Amniotic stem cell (primary cell): ENCODE measurements around the gene SLC2A11.

ENCODE experiments used
- DNase-seq: peaks from one replicate; lab custom pipeline; 2025; lab: John Stamatoyannopoulos, UW

The SLC2A11 gene, protein sequence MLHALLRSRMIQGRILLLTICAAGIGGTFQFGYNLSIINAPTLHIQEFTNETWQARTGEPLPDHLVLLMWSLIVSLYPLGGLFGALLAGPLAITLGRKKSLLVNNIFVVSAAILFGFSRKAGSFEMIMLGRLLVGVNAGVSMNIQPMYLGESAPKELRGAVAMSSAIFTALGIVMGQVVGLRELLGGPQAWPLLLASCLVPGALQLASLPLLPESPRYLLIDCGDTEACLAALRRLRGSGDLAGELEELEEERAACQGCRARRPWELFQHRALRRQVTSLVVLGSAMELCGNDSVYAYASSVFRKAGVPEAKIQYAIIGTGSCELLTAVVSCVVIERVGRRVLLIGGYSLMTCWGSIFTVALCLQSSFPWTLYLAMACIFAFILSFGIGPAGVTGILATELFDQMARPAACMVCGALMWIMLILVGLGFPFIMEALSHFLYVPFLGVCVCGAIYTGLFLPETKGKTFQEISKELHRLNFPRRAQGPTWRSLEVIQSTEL

DNA sequence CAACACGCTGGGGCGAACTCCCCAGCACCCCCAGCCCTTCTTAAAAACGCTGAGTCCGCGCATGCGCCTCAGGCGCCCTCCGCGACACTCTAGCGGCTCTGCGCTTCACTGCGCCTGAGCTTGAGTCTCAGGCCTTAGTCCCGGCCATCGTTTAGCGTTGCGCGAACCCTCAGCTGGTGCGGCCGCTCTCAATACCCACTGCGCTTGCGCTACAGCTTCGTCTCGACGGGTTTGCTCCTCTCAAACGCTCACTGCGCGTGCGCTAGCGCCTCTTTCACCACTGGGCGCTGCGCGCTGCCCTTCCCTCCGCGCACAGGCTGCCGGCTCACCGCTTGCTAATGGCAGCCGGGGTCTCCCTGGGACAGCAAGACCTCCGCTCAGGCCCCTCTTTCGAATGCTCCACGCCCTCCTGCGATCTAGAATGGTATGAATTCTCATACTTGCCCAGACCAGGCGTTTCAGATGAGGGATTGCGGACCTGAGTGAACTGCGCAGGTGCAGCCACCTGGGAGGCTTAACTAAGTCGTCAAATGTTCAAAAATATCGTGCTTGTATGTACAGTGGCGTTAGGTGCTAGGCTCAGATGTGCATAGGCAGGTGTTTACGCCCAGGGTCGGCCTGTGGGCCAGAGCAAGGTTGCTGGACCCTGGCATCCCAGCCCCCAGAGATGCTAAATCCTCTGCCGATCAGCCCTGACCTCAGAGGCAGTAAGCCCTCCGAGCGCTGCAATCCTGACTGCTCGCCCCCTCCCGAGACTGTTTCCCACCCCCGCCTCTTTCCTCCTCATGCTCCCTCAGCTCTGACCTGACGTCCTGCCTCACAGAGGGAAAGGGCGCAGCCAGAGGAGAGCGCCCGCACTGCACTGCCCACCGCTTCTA, at the start of gene SLC2A11:
Gene SLC2A11 (plus strand): TSS at position 270 of the 878 bp plus-strand sequence. CDS start 125 bp downstream, at position 395.
- peak; percentile 92 for DNase-seq

DNA sequence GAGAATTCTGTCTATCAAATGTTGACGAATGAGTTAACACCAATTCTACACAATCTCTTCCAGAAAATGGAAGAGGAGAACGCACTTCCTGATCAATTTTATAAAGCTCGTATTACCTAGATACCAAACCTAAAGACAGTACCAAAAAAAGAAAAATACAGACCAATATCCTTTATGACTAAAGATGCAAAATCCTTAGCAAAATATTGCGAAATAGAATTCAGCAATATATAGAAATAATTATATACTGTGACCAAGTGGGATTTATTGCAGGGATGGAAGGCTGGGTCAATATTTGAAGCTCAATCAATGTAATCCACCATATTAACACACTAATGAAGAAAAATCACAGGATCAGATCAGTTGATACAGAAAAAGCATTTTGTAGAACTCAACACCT, 45.3 kb upstream of the SLC2A11 start:
- DNase-seq = no peak

DNA sequence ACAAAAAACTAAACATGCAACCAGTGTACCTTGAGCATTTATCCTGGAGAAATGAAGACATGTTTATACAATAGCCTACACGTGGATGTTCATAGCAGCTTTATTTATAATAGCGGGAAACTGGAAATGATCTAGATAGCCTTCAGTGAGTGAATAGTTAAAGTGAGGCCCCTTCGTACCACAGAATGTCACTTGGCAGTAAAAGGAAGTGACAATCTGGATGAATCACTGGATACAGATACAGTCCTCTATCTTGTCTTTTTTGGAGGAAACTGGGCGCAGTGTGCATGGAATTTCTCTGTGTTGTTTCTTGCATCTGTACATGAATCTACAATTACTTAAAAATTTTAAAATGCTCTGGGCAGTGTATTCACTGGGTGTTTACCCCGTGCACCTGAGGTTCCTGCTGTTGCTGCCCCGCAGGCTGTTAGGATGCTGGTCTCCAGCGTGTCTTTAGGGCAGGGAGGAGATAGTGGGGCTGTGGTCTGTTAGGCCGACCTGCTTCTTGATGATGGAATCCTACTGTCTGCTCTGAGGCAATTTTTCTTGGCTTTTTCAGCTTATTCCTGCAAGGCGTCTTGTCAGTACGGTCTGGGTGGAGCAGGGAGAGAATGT, 42.0 kb upstream of the SLC2A11 start:
- DNase-seq = no peak

DNA sequence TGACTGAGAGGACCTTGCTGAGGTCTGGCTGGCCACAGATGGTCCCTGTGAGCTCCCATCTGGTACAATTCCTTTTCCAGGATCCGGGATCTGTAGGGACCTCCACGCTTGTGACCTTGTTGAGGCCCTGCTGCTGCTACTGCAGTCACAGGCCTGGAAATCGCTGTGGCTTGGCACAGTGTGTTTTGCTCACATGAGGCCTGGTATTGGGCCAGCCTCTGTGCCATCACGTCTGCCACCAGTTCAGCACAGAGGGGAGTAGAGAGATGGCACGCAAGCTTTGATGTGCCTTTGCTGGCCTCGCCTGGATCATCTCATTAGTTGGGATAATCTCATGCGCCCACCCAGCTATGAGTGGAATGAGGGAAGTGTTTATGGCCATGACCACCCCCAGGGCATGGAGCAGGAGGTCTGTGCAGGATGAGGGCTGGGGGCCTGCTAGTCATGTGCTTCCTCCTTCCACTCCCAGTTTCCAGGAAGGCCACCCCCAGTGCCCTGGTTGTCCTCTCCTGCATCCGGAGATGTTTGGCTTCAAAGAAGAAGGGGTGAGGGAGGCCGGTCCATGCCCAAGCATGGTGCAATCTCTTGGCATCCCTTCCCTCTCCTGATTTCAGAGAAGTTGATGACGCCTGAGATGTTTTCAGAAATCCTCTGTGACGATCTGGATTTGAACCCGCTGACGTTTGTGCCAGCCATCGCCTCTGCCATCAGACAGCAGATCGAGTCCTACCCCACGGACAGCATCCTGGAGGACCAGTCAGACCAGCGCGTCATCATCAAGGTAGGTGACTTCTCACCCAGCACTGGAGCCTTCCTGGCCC, 41.3 kb upstream of the SLC2A11 start:
- DNase-seq = no peak

DNA sequence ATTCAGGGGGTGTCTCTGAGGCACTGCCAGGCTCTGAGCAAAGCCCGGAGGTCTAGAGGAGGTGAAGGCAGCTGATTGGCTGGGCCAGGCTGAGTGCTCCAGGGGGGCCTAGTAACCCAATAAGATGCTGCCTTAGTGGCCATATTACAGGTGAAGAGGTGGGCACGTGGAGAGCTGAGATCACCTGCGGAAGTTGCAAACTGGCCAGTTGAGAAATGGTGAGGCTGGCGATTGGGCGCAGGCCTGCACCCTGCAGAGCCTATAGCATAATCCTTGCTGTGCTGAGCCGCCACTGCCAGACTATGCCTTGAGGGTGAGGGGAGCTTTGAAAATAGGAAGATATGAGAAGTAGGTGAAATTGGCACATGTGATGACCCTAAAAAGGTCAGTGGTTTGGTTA, 40.5 kb upstream of the SLC2A11 start:
- no peak for DNase-seq

DNA sequence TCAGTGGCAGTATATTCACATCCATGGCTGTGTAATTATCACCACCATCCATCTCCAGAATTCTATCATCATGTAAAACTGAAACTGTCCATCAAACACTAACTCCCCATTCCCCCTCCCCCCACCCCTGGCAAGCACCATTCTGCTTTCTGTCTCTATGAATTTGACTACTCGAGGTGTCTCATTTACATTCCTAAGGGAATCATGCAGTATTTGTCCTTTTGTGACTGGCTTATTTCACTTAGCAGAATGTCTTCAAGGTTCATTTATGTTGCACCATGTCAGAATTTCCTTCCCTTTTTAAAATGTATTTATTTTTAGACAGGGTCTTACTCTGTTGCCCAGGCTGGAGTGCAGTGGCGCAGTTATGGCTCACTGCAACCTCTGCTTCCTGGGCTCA, 39.1 kb upstream of the SLC2A11 start:
- no peak for DNase-seq

DNA sequence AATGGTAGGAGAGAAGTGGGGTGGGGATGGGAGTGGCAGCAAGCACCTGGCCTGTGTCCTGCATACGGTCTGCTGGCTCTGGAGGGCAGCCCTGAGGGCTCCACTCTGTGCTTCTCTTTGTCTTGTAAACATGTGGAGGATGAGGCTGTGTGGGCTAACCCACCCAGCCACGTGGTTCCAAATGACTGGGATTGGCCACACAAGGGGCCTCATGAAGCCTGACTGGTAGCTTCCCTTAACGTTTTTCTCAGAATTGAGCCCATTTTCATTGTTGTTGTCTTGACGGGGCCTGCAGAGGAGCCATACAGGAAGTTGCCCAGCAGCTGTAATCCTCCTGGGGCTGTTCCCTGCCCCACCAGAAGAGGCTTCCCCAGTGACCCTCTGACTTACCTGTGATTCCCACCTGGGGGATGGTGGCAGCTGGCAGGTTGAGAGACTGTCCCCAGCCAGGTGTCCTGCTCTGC, 36.9 kb upstream of the SLC2A11 start:
- DNase-seq = no peak

DNA sequence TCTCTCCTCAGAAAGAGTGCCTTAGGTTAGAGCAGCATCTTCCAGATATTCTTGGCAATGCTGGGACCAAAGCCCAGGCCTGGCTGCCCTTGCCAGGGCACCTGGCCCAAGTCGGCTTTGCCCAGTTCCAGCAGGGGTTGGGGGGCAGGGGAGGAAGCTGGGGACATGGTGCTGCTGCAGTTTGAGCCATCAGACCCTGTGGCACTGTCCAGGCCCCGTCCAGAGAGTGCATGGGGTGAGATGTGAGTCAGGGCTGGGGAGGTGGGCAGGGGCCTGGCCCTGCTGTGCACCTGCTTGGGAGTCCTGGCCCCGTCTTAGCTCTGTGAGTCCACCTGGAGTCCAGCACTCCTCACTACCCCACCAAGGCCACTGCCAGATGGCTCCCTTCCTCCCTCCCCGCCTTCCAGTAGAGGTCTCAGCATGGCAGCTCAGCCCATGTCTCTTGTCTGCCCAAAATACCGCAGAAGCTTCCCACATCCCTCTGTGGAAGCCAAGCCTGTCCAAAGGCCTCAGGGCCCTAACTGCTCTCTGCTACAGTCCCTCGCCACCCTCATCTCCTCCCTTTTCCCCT, 35.5 kb upstream of the SLC2A11 start:
- no peak for DNase-seq

DNA sequence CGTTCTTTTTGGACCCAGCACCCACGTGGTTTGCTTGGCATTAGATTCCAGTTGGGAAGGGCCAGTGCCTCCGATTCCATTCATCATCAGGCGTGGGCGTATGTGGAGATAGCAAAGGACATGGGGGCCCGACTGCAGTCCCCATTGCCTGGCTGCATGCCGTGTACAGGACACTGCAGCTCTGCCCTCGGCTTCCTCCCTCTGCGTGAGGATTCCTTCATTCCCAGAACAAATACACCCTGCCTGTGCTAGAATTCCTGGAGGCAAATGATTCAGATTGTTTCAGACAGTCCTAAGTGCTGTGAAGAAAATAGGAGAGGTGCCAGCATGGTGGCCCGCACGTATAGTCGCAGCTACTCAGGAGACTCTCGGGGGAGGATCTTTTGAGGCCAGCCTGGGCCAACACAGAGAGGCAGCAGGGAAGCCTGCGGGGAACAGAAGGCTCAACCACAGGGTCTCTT, 34.3 kb upstream of the SLC2A11 start:
- DNase-seq = no peak

DNA sequence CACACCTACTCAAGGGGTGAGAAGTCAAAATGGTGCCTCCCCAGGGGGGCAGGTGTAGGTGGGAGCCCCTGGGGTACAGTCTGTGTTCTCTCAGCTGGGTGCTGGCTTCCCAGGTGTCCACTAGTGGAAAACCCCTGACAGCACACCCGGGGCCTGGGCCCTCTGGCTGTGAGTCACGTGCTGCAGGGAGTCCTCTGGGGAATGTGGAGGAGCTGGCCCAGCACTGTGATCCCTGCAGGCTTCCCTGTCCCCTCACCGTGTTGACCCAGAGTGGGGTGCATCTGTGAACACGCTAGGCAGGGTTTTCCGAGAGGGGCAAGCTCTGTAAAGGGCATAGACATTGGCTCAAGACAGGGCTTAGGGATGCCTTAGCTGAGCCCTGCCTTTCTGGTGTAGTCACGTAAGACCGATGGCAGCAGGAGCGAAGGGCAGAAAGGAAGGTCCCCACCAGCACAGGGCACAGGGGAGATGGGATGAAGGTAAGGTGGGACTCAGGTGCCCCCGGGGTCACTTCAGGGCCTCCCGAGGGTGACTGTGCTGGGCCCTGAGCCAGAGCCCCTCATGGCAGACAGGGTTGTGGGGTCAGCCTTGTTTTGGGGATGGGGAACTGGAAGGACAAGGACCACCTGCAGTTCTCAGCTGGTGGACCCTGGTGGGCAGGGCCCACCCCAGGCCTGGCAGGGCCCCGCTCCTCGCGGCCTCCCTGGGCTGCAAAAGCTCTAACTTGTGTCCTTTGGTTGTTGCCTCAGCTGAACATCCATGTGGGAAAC, 33.0 kb upstream of the SLC2A11 start:
- no peak for DNase-seq

DNA sequence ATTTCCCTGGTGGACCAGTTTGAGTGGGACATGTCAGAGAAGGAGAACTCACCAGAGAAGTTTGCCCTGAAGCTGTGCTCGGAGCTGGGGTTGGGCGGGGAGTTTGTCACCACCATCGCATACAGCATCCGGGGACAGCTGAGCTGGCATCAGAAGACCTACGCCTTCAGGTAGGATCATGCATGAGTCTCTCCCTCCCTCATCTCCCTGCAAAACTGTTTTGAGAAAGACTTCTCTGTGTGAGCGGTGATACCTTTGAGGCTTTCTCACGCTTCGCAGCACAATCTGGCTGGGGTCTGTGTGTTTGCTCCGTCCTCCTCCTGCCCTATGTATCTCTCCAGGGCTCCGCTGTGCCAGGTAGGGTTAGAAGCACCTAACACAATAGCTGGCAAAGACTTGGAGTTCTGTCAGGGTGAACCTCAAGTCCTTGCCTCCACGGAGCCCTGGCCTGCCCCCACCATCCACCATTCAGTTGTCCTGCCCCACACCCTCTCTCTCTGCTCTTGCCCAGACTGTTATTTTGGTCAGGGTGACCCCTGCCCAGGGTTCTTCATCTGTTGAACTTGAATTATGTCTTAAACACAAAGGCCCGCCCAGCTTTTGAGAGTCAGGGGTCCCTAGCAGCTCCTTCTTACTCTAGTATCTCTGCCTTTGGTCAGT, 32.3 kb upstream of the SLC2A11 start:
- DNase-seq = no peak

DNA sequence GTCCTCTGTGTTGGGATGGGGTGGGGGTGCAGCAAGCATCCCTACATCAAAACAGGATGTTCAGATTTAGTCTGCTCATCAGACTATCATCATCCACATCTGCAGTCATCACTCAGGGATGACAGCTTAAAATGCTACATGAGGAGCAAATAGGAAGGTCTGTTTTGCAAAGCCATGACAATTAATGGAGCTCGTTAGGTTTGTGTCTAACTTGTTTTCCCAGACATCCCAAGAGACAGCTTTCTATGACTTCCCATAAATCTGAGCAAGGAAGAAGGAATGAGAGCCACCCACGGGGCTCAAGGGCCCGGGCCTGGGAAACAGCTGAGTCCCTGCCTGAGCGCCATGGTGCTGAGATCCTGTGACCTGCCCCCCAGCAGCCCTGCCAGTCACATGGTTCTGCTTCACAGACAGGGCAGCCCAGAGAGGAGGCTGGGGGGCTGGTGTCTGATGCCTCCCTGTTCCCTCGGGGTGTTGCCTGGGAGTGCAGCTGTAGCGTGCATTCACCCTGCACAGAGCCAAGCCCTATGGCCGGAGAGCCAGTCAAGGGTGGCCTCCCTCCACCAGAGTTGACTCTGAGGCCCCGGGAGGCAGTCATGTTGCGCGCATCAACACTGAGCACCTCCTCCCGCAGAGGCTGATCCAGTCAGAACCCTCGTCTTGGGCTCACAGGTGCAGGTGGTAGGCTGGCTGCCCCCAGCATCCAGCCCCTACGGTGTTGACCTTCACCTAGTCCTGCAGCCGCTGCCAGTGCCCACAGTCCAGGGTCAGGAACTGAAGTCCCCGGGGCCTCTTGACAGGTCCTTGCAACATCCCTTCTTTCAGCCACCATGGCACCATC, 30.9 kb upstream of the SLC2A11 start:
- no peak for DNase-seq

DNA sequence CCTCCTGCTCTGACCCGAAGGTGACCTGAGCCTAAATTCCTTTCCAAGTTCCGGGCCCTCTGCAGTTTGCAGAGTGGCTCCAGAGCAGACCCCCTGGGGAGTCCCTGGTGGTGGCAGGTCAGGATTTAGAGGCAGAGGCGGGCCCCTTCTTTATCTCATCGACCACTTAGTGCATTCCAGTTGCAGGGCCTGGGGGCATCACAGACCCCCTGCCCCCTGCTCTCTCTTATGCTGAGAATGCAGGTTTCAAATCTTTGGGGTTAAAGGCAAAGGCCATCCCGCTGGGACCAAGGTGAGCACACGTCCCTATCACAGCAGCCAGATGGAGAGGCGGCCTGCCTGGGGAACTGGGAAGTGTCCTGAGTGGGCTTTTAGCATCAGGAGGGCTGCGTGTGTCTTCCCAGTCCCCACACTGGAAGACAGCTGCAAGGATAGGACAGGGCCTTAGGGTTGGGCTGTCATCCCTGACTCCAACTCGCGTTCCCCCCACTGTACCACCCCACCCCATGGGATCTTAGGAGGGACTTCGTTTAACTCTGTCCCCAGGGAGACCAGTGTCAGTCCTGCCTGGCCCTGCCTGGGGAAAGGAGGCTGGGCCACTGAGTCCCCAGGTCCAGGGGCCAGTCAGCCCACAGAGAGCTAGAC, 30.2 kb upstream of the SLC2A11 start:
- no peak for DNase-seq

DNA sequence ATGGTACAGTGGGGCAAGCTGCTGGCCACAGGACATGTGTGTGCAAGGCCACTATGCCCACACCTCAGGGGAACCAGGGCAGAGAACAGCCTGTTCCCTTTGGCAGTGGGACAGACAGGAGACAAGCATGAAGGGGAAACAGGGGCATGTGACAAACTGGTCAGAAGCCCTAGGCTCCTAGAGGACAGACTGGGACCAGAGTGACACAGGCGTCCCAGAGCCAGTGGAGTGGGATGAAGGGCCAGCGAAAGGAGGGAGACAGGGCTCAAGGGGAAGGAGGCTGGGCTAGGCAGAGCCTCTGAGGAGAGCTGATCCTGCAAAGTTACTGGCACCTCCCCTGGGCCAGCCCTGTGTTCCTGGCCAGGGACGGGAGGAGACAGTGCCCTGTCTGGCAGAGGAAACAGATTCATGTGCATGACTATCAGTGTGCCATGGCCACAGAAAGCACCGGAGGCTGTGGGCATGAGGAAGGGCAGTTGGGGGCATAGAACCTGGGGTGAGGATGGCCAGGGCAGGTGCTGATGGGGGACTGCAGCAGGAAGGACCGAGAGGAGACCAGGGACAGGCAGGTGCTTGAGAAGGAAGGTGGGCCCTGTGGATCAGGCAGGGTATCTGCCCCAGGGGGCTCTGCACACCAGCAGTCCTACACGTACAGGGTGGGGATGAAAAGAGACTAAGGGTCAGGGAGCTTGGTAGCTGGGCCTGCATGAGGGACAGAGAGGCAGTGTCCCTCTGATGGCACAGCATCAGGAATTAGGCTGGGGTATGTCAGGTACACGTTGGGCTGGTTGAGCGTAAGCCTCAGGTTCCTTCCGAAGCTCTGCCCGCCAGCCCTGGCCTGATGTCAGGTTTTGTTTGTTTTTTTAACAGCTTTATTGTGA, 28.6 kb upstream of the SLC2A11 start:
- no peak for DNase-seq

DNA sequence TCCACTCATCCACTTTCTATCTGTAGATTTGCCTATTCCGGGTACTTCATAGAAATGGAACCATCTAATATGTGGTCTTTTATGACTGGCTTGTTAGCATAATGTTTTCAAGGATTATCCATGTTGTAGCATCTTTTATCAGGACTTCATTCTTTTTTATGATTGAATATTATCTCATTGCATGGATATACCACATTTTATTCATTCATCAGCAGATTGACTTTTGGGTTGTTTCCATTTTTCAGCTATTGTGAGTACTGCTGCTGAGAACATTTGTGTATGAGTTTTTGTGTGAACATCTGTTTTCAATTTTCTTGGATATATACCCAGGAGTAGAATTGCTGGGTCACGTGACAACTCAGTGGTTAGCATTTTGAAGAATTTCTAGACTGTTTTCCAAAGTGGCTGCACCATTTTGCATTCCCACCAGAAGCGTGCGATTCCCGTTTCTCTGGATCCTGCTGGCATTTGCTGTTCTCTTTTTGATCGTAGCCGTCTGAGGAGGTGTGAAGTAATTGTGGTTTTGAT, 27.8 kb upstream of the SLC2A11 start:
- DNase-seq = peak; percentile 71

DNA sequence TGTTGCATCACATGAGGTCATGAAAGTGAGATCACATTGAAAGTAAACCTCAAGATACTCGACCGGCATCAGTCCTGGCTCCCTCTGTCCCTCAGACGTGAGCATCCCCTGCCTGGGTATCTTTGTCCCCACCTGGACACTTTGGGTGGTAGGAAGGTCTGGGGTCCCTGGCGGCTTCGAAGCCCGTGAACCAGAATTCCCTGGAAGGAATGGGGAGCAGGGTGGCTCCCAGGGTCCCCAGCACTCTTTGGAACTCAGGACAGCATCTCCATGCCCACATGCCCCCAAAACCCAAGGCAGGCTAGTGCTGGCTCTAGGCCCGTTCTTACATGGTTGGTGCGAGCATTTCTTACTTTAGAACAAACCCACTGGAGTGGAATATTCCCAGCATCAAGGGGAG, 26.4 kb upstream of the SLC2A11 start:
- DNase-seq = no peak

DNA sequence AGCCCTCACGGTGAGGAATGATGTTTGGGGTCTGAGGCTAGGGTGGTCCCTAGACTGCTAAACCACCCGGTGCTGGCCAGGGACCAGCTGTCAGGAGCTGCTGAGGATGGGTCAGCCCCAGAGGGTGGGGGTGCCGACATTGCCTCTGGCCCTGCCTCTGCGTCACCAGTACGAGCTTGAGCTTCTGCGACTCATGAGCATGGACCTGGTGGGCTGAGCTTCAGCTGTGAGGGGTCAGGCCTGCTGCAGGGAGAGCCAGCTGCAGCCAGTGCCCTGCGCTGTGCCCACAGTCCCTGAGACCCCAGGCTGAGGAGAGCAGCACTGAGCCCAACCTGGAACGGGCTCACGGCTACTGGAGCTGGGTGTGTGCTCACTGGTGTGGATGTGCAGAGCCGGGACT, 25.9 kb upstream of the SLC2A11 start:
- no peak for DNase-seq
